Measurements from ENCODE around the gene HSBP1. TPM values are rescaled to one million over a fixed set of nuclear protein-coding genes. Genes with fewer than 3 reads are reported as not detected.

The HSBP1 gene
- total RNA-seq, 2 donors from 2014 or later, result 91.0 to 91.9 TPM

DNA sequence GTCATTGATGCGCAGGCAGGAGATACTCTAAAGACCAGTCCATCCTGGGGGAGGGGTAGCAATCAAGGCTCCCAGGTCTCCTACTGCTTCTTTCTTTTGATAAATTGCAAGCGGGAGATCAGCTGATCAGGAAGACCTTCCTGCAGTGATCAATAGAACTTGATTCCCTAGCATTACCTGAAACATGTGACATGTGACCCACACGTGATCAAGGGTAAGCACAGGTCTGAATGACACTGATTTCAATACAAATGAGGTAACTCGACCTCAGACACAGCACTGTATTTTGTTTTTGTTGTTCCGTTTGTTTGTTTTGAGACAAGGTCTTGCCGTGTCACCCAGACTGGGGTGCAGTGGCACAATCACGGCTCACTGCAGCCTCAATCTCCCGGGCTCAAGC lies 51.5 kb downstream of the HSBP1 start:
- ATAC-seq, result no peak
- intact Hi-C loops (cut with DNase I, micrococcal nuclease), result no loop called here
- no peak for DNase-seq

DNA sequence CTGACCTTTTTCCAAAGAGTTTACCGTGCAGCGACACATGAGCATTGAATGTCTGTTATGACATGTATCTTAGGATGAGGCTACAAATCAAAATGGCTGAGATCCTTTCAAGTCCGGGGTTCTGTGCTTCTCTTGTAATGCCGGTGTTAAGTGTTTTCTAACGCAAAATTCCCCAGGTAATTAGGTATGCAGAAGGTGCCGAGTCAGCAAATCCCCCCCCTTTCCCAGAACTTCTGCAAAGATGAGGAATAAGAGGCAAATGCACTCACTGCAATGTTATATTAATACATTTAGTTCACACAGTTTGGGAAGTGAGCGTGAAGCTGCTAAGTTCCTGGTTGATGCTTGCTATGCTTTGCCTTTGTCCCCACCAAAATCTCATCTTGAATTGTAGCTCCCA lies 54.9 kb downstream of the HSBP1 start:
- DNase-seq (no peak), ATAC-seq (no peak)
- intact Hi-C loops (cut with DNase I, micrococcal nuclease), result no loop called here

DNA sequence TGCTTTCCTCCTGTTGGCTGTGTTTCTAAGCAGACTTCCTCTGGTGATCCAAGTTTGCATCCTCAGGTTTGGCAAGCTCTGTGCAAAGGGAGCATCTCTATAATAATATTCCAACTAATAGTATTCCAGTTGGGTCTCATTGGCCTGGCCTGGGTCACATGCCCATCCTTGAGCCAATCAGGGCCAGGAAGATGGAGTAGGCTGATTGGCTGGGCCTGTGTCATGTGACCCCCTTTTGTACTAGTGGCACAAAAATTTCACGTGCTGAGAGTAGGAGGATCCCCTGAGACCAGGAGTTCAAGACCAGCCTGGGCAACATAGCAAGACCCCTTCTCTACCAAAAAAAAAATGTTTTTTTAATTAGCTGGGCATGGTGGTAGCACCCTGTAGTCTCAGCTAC lies 55.9 kb downstream of the HSBP1 start:
- ATAC-seq, result no peak
- no peak for DNase-seq
- intact Hi-C loops (cut with DNase I, micrococcal nuclease), result no loop called here

Other genes starting within 250 kb of the HSBP1 start
- 1 to 10 TPM; 8.7 to 9.8 TPM for gene MLYCD, start 91.1 kb downstream of the HSBP1 start, total RNA-seq
- 10 to 100 TPM; 14.5 to 14.7 TPM for gene OSGIN1, start 145.3 kb downstream of the HSBP1 start, total RNA-seq
- 1 to 10 TPM in 1 of 2 donors, under 1 TPM in 1; 0.24 to 1.0 TPM for gene NECAB2, start 160.3 kb downstream of the HSBP1 start, total RNA-seq
- gene SLC38A8, start 234.8 kb downstream of the HSBP1 start, total RNA-seq, result not detected

Measured in left colon (tissue), 2 donors.